Metanephros (tissue), 2 donors: ENCODE measurements around the gene CTNND2. TPM values are rescaled to one million over a fixed set of nuclear protein-coding genes. Genes with fewer than 3 reads are reported as not detected.

Experiments
- small RNA-seq: library from RNA; depleted of rRNA; stranded (forward); fragments of <200 nt; gene quantifications from one replicate; pipeline ENCODE3, GENCODE V24; 2014; ENCODE audit warnings: low replicate concordance
- total RNA-seq: library from RNA; depleted of rRNA; stranded (reverse); fragments of >200 nt; gene quantifications from one replicate; pipeline ENCODE4 v1.2.3, GENCODE V29; 2014

The CTNND2 gene, protein sequence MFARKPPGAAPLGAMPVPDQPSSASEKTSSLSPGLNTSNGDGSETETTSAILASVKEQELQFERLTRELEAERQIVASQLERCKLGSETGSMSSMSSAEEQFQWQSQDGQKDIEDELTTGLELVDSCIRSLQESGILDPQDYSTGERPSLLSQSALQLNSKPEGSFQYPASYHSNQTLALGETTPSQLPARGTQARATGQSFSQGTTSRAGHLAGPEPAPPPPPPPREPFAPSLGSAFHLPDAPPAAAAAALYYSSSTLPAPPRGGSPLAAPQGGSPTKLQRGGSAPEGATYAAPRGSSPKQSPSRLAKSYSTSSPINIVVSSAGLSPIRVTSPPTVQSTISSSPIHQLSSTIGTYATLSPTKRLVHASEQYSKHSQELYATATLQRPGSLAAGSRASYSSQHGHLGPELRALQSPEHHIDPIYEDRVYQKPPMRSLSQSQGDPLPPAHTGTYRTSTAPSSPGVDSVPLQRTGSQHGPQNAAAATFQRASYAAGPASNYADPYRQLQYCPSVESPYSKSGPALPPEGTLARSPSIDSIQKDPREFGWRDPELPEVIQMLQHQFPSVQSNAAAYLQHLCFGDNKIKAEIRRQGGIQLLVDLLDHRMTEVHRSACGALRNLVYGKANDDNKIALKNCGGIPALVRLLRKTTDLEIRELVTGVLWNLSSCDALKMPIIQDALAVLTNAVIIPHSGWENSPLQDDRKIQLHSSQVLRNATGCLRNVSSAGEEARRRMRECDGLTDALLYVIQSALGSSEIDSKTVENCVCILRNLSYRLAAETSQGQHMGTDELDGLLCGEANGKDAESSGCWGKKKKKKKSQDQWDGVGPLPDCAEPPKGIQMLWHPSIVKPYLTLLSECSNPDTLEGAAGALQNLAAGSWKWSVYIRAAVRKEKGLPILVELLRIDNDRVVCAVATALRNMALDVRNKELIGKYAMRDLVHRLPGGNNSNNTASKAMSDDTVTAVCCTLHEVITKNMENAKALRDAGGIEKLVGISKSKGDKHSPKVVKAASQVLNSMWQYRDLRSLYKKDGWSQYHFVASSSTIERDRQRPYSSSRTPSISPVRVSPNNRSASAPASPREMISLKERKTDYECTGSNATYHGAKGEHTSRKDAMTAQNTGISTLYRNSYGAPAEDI (N-terminal part only)
- total RNA-seq: 1.1 TPM

DNA sequence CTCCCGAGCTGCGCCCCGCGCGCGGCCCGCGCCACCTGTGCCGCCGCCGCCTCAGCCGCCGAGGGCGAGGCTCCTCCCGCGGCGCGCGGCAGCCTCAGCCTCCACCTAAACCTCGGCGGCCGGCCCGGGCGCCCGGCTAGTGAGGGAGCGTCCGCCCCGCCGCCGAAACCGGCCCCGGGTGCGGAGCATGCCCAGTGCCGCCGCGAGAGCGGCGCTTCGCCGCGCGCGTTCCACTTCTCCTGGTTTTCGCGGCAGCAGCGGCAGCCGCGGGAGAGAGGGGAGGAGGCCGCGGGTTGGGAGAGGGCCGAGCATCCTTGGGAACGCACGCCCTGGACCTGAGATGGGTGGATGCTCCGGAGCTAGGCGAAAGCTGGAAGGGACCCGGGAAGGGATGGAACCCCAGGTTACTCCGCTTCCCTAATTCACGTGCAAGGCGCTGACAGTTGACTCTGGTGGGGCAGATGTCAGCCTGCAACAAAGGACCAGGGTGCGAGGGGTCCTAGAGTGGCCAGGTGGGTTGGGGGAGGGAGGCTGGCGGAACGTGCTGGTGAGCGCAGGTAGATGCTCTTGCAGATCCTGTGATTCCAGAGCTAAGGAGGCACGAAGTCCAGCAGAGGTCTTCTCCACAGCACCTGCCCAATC is at the start of gene CTNND2:
Gene CTNND2, minus strand, starts transcription at position 182 of the 642 bp plus-strand sequence. CDS start 593 bp downstream, outside the sequence.

Small RNAs within 50 kb of the gene (small RNA-seq; reads per million reads assigned to genes)
- not detected for gene RNU6-429P
